ENCODE measurements around the gene LIN7B.
"Not testable (repeated sequence)": the region's sequence is repeated elsewhere in the genome, so short reads cannot be mapped to it uniquely, and the experiment has no call there.

The LIN7B gene

DNA sequence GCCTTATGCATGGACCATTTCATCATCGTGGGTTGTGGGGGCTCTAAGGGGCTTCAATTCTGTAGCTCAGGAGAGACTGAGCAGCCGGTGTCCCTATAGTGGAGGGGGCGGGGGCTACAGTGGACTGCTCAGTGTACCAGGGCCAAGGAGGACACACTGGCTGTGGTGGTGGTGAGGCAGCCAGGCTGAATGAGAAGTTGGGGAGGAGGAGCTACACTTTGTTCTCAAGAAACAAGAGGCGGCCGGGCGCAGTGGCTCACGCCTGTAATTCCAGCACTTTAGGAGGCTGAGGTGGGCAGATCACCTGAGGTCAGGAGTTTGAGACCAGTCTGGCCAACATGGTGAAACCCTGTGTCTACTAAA, 32.2 kb downstream of the LIN7B start:
- not testable (repeated sequence) for DNase-seq

GRCh38 chr19:49148044-49148682, 34.0 kb downstream of the LIN7B start:
- DNase-seq: no peak

- peak; percentile 36 for DNase-seq
Measured at GRCh38 chr19:49148784-49149651, 34.8 kb downstream of the LIN7B start.

DNA sequence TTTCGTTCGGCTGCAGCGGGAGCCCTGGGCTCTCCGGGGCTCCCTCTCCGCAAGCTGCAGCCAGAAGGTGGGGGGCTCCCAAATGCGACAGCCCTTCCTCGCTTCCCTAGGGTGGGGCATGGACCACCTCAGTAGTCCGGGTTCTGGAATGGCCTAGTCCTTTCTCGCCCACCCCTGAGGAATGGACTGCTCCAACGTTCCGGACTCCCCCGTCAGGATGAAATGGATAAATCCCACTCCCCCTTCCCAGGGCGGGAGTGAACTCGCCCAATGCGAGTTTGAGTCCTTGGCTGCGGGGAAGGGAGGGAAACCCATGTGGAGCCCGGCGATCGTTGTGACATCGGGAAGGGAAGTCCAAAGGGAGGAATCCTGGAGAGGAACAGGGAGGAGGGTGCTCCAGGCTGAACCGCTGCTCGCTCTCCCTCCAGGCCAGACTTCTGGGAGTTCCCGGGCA, 35.5 kb downstream of the LIN7B start:
- DNase-seq: peak; percentile 33

DNA sequence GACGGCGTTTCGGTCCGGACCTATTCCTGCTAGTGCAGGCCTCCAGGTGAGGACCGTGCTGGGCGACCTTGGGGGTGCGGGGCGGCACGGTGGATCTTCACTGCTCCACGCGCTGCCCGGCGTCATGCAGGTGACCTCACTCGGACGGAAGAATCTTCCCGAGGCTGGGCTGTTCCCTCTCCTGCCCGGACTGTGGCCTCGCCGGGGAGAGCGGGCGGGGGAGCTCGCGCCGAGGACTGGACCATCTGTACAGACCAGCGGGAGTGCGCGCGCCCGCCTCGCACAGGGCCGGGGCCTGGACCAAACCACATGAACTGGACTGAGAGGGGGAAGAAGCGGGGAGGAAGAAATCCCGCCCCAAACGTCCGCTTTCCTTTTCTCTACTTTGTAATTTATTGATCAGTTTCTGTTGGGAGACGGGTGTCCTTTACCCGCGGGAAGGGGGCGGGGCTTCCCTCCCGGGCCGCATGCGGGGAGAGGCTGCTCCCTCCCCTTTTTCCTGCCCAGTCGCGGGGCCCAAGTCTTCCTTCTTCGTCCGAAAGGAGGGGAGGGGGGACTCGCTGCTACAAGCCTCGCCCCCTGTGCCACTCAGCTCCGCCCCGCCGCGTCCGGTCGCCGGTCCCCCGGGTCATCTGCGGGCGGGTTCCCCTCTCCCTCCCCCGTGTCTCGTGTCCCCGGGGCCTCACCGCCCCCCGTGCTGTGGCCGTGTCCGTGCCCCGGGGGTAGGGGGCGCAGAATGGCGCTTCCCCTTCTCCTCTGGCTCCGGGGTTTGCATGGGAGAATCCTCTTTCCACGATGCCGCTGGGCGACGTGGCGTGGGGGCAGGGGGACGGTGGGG, 36.2 kb downstream of the LIN7B start:
- DNase-seq: peak; percentile 26

GRCh38 chr19:49150944-49151243, 36.7 kb downstream of the LIN7B start:
- no peak for DNase-seq

- DNase-seq: no peak
Measured at GRCh38 chr19:49151267-49152118, 37.3 kb downstream of the LIN7B start.

GRCh38 chr19:49152119-49152550, 38.0 kb downstream of the LIN7B start:
- DNase-seq: no peak

DNA sequence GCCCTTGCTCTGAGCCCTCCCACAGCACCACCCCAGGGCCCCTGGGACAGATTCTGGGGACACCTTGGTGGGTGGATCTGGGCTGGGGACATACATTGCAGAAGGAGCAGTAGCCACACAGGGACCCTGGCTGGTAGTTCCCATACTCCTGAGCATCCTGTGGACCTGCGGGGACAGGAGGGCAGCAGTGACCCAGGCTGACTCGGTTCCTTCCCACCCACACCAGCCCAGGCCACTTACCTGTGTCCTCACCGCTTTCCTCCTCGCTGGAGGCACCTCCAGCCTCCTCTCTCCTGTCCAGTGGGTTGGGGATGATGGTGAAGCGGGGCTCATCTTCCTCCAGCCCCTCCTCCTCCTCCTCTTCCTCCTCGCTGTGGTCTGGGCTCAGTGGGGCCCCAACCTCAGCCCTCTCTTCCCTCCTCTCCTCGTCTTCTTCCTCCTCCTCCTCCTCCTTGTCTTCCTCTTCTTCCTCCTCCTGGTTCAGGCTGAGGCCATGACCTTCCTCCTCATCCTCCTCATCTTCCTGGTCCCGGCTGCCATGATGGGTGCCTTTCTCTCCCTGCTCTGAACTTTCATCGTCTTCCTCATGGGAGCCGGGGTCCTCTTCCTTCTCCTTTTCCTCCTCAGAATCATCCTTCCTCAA, 39.1 kb downstream of the LIN7B start:
- no peak for DNase-seq

GRCh38 chr19:49154279-49154678, 40.1 kb downstream of the LIN7B start:
- no peak for DNase-seq

DNA sequence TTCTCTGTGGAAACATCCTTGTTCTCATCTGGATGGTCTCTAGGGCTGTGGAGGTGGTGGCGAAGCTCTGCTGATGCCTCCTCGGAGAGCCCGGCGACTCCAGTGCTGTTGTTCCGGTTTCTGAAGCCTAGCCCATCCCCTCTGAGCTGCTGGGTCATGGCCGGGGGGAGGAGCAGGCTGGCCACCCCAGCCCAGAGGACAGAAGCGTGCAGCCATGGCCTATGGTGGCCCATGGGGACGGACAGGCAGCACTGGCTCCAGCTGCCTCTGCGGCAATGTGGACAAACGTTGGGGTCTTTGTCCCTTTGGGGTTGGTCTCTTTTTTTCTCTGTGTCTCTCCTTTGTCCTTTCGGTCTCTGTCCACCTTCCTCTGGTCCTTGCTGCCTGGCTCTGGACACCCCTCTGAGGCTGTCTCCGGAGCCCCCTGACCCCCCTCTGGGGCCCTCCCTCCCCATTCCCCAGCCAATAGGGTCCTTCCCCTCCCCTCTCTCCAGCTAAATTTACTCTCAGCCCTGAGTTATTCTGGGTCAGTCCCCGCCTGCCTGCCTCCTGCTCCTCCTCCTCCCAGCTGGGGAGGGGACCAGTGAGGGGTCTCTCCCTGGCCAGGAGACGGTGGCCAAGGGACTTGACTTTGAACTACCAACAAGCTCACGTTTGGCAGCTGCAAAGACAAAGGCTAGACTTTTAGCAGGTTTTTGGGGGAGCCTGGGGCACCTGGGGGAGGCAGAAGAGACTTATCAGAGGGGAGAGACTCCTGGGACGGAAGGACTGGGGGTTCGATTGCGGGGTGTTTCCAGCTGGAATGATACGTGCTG, 41.0 kb downstream of the LIN7B start, which contains the start of gene HRC:
HRC (minus strand) TSS at position 392 of the 815 bp plus-strand sequence; CDS start at position 233, 159 bp downstream.
- DNase-seq: no peak

GRCh38 chr19:49155820-49156346, 41.7 kb downstream of the LIN7B start:
- no peak for DNase-seq

GRCh38 chr19:49157445-49158224, 43.5 kb downstream of the LIN7B start, which contains the start of gene TRPM4:
TSS of gene TRPM4 (plus strand) at chr19:49157792. CDS start at chr19:49157867, 75 bp downstream.
- DNase-seq: no peak

- DNase-seq: no peak
Measured at GRCh38 chr19:49160450-49161189, 46.5 kb downstream of the LIN7B start.

DNA sequence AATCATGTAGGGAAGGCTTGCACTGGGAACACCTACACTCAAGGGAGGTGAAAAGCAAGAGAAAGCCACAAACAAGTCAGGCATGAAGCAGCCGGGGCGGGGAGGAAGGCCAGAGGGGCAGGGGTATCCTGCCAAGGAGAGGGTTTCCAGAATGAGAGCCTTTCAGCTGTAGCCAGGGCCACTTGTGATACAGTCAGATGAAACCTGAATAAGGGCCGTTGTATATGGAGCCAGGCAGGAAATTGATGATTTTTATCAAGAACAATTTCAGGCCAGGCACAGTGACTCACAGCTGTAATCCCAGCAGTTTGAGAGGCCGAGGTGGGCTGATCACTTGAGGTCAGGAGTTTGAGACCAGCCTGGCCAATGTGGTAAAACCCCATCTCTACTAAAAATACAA, 47.8 kb downstream of the LIN7B start:
- no peak for DNase-seq

- no peak for DNase-seq
Measured at GRCh38 chr19:49165111-49165750, 51.1 kb downstream of the LIN7B start.

DNA sequence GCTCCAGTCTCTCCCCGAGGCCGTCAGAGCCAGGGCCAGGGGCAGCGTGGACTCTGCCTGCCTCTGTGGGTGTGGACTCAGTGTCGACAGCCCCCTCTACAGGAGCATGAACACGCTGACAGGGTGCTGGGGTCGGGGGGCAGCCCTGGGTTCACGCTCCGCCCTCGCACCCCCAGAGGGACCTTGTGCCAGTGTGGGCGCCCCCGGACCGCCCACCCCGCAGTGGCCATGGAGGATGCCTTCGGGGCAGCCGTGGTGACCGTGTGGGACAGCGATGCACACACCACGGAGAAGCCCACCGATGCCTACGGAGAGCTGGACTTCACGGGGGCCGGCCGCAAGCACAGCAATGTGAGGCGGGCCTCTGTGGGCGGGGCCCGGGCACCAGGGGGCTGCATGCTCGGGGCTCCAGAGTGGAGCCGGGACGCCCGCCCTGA, 51.7 kb downstream of the LIN7B start:
- DNase-seq: no peak

DNA sequence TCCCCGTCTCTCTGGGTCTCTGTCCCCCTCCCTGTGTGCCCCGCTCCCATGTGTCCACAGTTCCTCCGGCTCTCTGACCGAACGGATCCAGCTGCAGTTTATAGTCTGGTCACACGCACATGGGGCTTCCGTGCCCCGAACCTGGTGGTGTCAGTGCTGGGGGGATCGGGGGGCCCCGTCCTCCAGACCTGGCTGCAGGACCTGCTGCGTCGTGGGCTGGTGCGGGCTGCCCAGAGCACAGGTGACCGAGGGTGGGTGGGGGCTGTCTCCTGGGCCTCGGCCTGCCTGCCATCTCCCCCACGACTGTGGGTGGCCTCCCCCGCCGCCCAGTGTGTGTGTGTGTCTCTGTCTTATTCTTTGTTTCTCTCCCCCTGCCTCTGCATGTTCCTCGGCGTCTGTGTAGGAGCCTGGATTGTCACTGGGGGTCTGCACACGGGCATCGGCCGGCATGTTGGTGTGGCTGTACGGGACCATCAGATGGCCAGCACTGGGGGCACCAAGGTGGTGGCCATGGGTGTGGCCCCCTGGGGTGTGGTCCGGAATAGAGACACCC, 53.8 kb downstream of the LIN7B start:
- no peak for DNase-seq

Data from KG1 (cell line).